Right atrium auricular region (tissue), 2 donors: Measurements from ENCODE around the gene SSBP4. TPM values are rescaled to one million over a fixed set of nuclear protein-coding genes. Genes with fewer than 3 reads are reported as not detected.

ENCODE experiments used
- DNase-seq: peaks from one replicate; pipeline ENCODE4 v3.0.0-alpha.2; 2019; ENCODE audit warnings: low spot score
- H3K27ac ChIP-seq, 2 donors: fragments of 200-600 bp; sonication (generic); 1 replicate in 1 of 2; 2 replicates in 1 of 2; pipeline ENCODE4 v1.5.1; 2016 to 2019
- H3K27me3 ChIP-seq, 2 donors: fragments of 200-600 bp; sonication (generic); one replicate each; pipeline versions ENCODE4 v1.5.1 to v1.6.0; 2017 to 2019
- H3K36me3 ChIP-seq: fragments of 200-600 bp; sonication (generic); one replicate; pipeline ENCODE4 v1.5.1; 2016
- H3K4me1 ChIP-seq, 2 donors: fragments of 200-600 bp; sonication (generic); one replicate each; pipeline versions ENCODE4 v1.5.1 to v1.6.0; 2017 to 2019
- H3K4me3 ChIP-seq, 2 donors: fragments of 200-600 bp; sonication (generic); 1 replicate in 1 of 2; 2 replicates in 1 of 2; pipeline ENCODE4 v1.5.1; 2017 to 2019; ENCODE audit warnings: mild to moderate bottlenecking in 1 of 2, moderate library complexity in 1 of 2
- H3K9me3 ChIP-seq, 2 donors: fragments of 200-600 bp; sonication (generic); one replicate each; pipeline ENCODE4 v1.5.1; 2019
- CTCF ChIP-seq, 2 donors: fragments of 200-600 bp; sonication (generic); IDR thresholded peaks; one replicate each; pipeline ENCODE4 v1.5.1; 2019; ENCODE audit warnings: antibody characterized with exemption in 2 of 2
- total RNA-seq, 2 donors: library from RNA; depleted of rRNA; stranded (reverse); fragments of >200 nt; gene quantifications; one replicate each; pipeline ENCODE4 v1.1.0, GENCODE V29; 2016

The SSBP4 gene
- total RNA-seq, 2 donors from 2014 or later = 31.7 to 59.5 TPM

GRCh38 chr19:18474366-18474887 lies 55.2 kb downstream of the SSBP4 start:
- H3K9me3 ChIP-seq = no peaks in the 10 kb centered on the region
- DNase-seq = no peak
- H3K36me3 ChIP-seq = peaks cover 24% of the 10 kb centered on the region
- H3K27me3 ChIP-seq = no peaks in the 10 kb centered on the region
- no peak overlapping the region for H3K4me3 ChIP-seq
- no peak for TF ChIP-seq CTCF (IDR thresholded peaks at IDR 0.05)
- no peak overlapping the region for H3K27ac ChIP-seq
- H3K4me1 ChIP-seq = peaks cover 0 to 57% of the 10 kb centered on the region in 2 donors

GRCh38 chr19:18475004-18475453 lies 55.8 kb downstream of the SSBP4 start:
- H3K9me3 ChIP-seq = no peaks in the 10 kb centered on the region
- DNase-seq = no peak
- H3K4me3 ChIP-seq = no peak overlapping the region
- no peak for TF ChIP-seq CTCF (IDR thresholded peaks at IDR 0.05)
- H3K4me1 ChIP-seq = peaks cover 0 to 57% of the 10 kb centered on the region in 2 donors
- peaks cover 24% of the 10 kb centered on the region for H3K36me3 ChIP-seq
- no peaks in the 10 kb centered on the region for H3K27me3 ChIP-seq
- no peak overlapping the region for H3K27ac ChIP-seq

- Histone ChIP-seq H3K9me3 (no peaks in the 10 kb centered on the region), H3K4me1 (peaks cover 0 to 58% of the 10 kb centered on the region in 2 donors), H3K27ac (no peak overlapping the region), H3K4me3 (no peak overlapping the region), H3K27me3 (no peaks in the 10 kb centered on the region), H3K36me3 (peaks cover 18% of the 10 kb centered on the region)
- no peak for DNase-seq
- TF ChIP-seq CTCF (IDR thresholded peaks at IDR 0.05) = no peak
These were observed 56.6 kb downstream of the SSBP4 start for GRCh38 chr19:18475762-18476331.

GRCh38 chr19:18476507-18477041 lies 57.4 kb downstream of the SSBP4 start:
- Histone ChIP-seq H3K4me3 (no peak overlapping the region), H3K4me1 (peaks cover 0 to 63% of the 10 kb centered on the region in 2 donors), H3K36me3 (peaks cover 10% of the 10 kb centered on the region), H3K9me3 (no peaks in the 10 kb centered on the region), H3K27ac (peak overlapping the region; percentile 7 to 90), H3K27me3 (no peaks in the 10 kb centered on the region)
- TF ChIP-seq CTCF (IDR thresholded peaks at IDR 0.05) = no peak
- no peak for DNase-seq

GRCh38 chr19:18477042-18477779 lies 58.0 kb downstream of the SSBP4 start:
- no peak for DNase-seq
- Histone ChIP-seq H3K36me3 (peaks cover 4% of the 10 kb centered on the region), H3K27ac (peak overlapping the region; percentile 7 to 90), H3K27me3 (no peaks in the 10 kb centered on the region), H3K4me1 (peaks cover 0 to 63% of the 10 kb centered on the region in 2 donors), H3K9me3 (no peaks in the 10 kb centered on the region), H3K4me3 (no peak overlapping the region)
- no peak for TF ChIP-seq CTCF (IDR thresholded peaks at IDR 0.05)
